ENCODE data around the gene MACROD2.

DNA sequence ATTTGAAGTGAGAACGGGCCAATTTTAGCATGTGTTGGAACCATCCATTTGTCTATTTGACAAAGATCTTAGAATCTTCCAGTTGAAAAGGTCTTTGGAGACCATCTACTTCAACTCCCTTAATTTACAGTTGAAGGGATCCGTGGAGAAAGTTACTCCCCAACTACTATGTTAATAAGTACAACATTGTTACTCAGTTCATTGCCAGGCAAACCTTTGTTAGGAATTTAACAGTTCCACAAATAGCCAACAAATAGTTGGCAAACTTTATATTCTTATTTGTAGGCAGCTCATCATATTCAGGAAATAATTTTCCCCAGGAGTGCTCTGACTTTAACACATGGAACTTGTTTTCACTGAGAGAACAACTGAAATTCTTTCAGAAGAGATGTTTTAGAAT lies 423.1 kb downstream of the MACROD2 start:
- TF ChIP-seq, protein P1, sequence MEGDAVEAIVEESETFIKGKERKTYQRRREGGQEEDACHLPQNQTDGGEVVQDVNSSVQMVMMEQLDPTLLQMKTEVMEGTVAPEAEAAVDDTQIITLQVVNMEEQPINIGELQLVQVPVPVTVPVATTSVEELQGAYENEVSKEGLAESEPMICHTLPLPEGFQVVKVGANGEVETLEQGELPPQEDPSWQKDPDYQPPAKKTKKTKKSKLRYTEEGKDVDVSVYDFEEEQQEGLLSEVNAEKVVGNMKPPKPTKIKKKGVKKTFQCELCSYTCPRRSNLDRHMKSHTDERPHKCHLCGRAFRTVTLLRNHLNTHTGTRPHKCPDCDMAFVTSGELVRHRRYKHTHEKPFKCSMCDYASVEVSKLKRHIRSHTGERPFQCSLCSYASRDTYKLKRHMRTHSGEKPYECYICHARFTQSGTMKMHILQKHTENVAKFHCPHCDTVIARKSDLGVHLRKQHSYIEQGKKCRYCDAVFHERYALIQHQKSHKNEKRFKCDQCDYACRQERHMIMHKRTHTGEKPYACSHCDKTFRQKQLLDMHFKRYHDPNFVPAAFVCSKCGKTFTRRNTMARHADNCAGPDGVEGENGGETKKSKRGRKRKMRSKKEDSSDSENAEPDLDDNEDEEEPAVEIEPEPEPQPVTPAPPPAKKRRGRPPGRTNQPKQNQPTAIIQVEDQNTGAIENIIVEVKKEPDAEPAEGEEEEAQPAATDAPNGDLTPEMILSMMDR (conservative IDR thresholded peaks at IDR 0.05; ENCODE audit: low read depth, low read length) = no peak
- TF ChIP-seq RAD21 (IDR thresholded peaks at IDR 0.05; ENCODE audit: low read length) (no peak), POLR2A (IDR thresholded peaks at IDR 0.05; ENCODE audit: low read depth, low read length) (no peak), MAZ (IDR thresholded peaks at IDR 0.05; ENCODE audit: borderline replicate concordance, low read depth, low read length) (no peak), NFE2L2 (IDR thresholded peaks at IDR 0.05; ENCODE audit: low read depth, low read length) (no peak), CEBPB (IDR thresholded peaks at IDR 0.05; ENCODE audit: low read depth, low read length) (no peak)

Measured in IMR-90 (cell line).